HG03108 (cell line): ENCODE results near the gene ZSCAN29.
"Not testable (repeated sequence)": the region's sequence is repeated elsewhere in the genome, so short reads cannot be mapped to it uniquely, and the experiment has no call there.

Experiments
- ATAC-seq: cut with Tn5 transposase; IDR thresholded peaks from one replicate; pipeline ENCODE4 v1.9.1; 2021; ENCODE audit warnings: moderate library complexity; ENCODE audit not compliant: unreplicated experiment

The ZSCAN29 gene

DNA sequence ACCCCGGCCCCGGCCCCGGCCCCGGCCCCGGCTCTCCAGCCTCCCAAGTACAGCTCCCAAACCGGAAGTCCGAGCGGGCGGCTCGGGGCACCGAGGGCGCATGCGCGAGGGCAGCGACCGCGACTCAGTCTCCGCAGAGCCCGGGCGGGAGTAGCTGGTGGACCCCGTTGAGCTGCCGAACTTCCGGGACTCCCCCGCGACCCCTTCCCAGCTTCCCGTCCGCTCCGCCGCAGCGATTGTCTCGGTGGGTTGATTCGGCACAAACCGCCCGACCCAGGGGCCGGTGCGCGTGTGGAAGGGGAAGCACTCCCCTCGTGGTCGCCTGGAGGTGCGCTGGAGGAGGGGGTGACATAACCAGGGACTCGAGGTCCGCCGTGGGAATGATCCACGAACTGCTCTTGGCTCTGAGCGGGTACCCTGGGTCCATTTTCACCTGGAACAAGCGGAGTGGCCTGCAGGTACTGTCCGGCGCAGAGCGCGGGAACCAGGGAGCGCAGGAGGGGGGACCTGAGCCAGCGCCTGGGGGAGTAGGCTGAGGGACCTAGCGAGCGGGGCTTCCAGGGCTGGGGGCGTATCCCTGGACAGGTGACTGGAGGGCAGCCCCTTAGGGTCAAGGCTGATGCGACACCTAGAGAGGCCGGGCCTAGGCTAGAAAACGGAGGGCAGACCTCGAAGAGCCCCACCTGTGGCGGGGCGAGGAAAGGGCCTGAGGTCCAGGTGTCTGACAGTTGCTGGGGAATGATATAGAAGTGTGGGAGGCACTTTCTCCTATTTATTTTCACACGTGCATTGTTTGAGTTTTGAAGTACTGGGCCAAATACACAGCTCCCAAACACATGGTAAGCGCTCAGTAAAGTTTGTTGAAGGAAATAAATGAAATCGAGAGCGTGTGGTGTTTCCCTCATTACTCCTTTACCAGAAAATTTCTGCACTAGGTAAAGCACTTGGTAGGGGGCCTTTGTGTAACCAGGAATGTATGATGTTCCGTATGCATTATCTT lies at the start of gene ZSCAN29, which contains the start of gene TUBGCP4:
Gene ZSCAN29, minus strand, starts transcription at position 69 of the 1,000 bp plus-strand sequence. CDS start 1,130 bp downstream, outside the sequence.
Gene TUBGCP4, plus strand, starts transcription at position 127 of the 1,000 bp plus-strand sequence. Its CDS starts 254 bp downstream, at position 381.
- peak; percentile 74 for ATAC-seq

DNA sequence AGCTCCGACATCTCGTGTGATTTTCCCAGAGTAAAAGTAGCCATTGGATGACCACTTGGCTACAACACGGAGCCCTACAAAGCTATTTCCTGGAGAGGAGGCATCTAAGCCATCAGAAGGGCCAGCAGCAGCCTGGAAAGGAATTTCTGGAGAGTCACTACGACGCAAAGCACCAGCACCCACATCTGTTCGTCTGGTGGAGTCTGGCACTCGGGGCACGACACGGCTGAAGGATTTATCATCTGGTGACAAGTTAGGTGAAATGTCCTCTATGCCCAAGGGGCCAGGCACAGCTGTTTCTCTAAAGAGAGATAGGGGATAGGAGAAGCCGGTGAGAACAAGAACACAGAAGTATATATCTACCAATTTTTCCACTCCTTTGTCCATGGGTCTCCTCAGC lies 49.6 kb upstream of the ZSCAN29 start:
- no peak for ATAC-seq

- no peak for ATAC-seq
These were observed 43.4 kb upstream of the ZSCAN29 start for GRCh38 chr15:43414196-43414595.

DNA sequence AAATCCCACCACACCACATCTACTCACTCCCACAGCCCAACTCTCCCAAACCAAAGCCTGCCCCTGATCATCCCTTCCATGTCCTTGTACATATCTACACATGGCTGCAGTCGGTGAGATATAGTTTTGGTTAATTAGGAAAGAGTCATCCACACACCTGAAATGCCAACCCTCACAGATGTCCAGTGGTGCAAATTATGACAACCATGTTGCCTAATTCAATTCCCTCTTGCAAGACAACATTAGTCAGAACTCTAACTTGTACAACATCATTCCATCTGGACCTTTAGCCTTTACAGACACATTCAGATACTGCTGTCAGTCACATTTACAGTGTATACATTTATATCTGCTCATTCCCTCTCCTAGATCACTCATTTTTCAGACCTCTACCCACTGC lies 41.3 kb upstream of the ZSCAN29 start:
- ATAC-seq: no peak

GRCh38 chr15:43410572-43411214 lies 39.9 kb upstream of the ZSCAN29 start:
- ATAC-seq: no peak

DNA sequence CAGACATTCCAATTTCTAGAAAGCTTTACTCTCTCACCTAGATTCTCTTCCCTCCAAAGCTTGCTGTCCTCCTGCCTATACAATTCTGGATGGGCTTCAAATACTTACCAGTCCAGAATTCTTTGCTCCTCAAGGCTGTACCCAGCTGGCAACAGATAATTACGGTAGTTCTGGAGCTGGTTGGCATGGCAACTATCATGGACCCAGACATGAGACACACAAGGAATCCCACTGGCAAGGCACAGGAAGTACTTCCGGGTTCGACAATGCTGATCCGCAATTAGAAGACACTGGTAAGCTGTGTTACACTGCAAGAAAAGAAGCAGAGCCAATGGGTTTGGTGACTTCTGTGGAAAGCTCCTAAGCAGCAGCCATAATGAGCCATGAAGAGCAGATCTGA lies 37.9 kb upstream of the ZSCAN29 start:
- ATAC-seq: no peak

GRCh38 chr15:43406808-43407207 lies 36.0 kb upstream of the ZSCAN29 start:
- no peak for ATAC-seq

GRCh38 chr15:43406189-43406588 lies 35.3 kb upstream of the ZSCAN29 start:
- no peak for ATAC-seq

GRCh38 chr15:43404130-43404529 lies 33.3 kb upstream of the ZSCAN29 start:
- ATAC-seq: no peak

- ATAC-seq: no peak
These were observed 32.8 kb upstream of the ZSCAN29 start for GRCh38 chr15:43403616-43404015.

- no peak for ATAC-seq
These were observed 31.4 kb upstream of the ZSCAN29 start for GRCh38 chr15:43402255-43402654.

DNA sequence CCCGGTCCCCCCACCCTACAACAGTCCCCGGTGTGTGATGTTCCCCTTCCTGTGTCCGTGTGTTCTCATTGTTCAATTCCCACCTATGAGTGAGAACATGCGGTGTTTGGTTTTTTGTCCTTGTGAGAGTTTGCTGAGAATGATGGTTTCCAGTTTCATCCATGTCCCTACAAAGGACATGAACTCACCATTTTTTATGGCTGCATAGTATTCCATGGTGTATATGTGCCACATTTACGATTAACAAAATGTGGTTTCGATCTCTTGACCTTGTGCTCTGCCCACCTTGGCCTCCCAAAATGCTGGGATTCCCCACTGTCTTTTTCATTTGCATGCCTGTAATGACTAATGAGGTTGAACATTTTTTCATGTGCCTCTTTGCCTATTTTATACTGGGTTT lies 22.7 kb upstream of the ZSCAN29 start:
- ATAC-seq: not testable (repeated sequence)

DNA sequence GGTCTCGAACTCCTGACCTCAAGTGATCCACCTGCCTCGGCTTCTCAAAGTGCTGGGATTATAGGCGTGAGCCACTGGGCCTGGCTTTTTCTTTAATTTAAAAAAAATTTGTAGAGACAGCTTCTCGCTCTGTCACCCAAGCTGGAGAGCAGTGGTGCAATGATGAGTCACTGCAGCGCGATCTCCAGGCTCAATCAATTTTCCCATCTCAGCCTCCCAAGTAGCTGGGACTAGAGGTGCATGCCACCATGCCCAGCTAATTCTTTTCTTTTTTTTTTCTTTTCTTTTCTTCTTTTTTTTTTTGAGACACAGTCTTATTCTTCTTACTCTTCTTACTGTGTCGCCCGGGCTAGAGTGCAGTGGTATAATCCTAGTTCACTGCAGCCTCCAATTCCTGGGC lies 19.9 kb upstream of the ZSCAN29 start:
- ATAC-seq: no peak

DNA sequence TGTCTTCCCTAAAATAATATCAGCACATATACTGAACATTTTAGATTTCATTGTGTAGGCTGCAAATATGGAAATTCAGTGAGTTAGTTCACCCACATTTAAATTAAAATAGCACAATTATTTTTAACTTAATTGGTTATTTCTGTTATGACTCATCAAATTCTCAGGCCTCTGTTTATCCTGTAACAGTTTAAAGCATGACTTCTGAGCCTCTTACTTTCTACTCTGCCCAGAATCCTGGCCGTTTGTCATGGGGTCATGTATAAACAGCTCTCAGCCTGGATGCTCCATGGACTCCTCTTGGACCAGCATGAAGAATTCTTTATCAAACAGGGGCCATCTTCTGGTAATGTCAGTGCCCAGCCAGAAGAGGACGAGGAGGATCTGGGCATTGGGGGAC lies 12.2 kb upstream of the ZSCAN29 start:
- no peak for ATAC-seq

DNA sequence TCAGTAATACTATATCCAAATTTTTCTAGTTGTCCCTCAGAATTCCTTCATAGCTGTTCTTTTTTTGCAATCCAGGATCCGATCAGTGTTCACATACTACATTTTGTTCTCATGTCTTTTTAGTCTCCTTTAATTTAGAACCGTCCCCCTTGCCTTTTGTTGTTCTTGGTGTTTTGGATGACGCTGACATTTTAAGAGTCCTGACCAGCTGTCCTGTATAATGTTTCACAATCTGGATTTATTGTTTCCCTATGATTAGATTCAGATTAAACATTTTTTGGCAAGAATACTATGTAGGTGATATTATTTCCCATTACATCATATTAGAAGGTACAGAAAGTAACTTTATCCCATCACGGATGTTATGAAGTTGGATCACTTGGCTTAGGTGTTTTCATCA lies 11.5 kb upstream of the ZSCAN29 start:
- no peak for ATAC-seq

DNA sequence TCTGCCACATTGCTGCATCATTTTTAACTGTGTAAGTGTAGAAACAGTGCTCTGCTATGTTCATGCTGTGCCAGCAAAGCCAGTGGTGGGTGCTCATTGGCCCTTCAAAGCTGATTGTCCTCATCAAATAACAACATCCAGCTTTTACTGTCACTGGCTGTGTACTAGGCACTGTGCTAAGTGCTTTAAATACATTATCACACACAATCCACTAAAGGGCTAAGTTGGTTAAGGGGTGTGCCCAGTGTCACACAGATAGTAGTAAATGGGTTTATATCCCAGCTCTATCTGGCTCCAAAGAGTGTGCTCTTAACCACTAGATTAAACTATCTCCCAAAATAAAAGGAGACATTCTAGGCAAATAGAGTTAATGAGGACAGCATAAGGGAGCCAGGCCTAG lies 7.8 kb upstream of the ZSCAN29 start:
- ATAC-seq: no peak

DNA sequence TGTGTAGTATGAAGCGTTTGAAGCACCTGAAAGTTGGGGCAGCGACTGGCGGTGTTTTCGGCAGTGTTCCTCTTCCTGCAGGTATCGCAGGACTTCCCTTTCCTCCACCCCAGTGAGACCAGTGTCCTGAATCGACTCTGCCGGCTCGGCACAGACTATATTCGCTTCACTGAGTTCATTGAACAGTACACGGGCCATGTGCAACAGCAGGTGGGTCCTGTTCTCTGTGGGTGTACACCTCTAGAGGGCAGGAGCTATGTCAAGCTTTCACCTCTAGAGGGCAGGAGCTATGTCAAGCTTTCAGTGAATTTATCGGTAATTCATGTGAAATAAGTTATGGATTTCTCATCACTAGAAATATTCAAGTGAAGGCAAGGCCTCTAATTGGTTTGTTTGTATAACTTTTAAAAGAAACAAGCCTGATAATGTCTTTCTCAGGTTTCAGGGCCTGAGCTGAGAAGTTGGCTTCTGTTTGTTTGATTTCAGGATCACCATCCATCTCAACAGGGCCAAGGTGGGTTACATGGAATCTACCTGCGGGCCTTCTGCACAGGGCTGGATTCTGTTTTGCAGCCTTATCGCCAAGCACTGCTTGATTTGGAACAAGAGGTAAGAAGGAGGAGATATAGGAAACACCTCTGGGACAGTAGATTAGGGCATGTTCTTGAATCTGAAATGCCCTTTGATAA lies 5.3 kb upstream of the ZSCAN29 start:
- ATAC-seq: no peak

DNA sequence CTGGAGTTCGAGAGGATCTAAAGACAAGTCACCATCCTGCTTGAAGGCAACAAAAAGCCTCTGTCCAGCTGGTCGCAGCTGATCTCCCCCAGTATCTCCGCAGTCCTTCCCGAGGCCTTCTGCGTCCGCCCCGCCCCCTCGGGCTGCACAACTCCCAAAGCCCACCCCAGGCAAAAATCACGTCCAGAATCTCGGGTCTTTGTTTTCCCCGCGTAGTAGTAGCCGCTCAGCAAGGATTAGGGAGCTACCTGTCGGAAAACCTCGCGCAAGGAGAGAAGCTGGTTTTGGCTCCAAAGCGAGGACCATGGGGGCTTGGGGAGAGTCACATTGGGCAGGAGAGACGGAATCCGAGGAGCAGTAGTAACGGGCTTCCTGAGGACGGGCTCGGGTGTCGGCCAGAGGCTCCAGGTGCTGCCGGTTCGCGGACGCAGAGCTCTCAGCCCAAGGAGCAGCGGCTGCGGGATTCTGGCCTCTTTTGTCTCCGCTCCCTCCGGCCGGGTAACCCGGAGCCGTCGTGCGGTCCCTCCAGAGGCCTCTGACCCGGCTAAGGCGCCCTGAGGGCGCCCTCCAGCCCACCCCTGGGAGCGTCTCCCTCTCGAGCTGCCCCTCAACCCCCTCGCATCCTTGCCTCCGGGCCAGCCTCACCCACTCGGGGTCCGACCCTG lies 401 bp downstream of the ZSCAN29 start:
- peak; percentile 24 for ATAC-seq

DNA sequence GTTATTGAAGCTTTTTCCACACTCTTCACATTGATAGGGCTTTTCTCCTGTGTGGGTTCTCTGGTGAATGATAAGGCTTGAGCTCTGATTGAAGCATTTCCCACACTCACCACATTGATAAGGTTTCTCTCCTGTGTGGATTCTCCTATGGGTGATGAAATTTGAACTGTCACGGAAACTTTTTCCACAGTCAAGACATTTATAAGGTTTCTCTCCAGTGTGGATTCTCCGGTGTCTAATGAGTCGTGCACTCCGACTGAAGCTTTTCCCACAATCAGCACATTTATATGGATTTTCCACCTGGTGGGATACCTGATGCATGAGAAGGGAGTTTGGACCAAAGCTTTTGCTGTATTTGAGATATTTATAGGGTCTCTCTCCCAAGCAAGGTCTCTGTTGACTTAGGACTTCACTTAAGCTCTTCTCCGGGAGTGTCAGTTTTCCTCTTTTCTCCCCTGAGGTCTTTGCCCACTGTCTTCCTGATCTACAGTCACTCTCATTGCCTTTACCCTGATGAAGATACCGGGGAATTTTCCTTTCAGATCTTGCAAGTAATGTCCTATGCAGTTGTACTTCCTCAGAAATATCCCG lies 9.4 kb downstream of the ZSCAN29 start:
- ATAC-seq: no peak

GRCh38 chr15:43360821-43361220 lies 10.0 kb downstream of the ZSCAN29 start:
- ATAC-seq: no peak
